ENCODE results near the gene ZNF430. TPM values are rescaled to one million over a fixed set of nuclear protein-coding genes. Genes with fewer than 3 reads are reported as not detected.

Gene ZNF430
- total and polyA plus RNA-seq, 9 of the 15 experiments (the other 6 are each of a cell fraction or from before 2014, with no cell fraction given): 4.7 to 15.4 (median 9.4) TPM

DNA sequence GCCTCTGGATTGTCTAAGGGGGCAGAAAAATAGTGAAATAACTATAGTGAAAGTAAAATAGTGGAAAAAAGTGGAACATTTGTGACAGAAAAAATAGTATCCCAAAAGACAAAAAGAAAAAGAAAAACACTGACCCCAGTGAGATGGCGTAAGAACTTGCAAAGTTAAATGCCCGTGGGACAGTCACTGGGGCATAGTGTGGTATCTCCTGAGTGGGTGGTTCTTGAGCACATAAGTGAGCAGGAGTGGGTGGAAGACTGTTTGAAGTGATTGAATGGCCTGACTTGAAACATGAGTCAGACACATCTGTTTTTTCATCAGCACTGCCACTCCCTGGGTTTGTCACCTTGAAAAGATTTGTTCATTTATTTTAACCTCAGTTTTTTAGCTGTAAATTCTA is 2.5 kb downstream of the ZNF430 start (continued):
- TF ChIP-seq HMGN3 (IDR thresholded peaks at IDR 0.05; ENCODE audit: borderline replicate concordance, extremely low read depth, insufficient read length, low read depth, low read length): no peak
- TF ChIP-seq HDAC1 (IDR thresholded peaks at IDR 0.05): 0 out of 4 replicates have a peak, but pooled peaks of 1 of the 2 experiments have one; percentile 21
- TF ChIP-seq, protein P1, sequence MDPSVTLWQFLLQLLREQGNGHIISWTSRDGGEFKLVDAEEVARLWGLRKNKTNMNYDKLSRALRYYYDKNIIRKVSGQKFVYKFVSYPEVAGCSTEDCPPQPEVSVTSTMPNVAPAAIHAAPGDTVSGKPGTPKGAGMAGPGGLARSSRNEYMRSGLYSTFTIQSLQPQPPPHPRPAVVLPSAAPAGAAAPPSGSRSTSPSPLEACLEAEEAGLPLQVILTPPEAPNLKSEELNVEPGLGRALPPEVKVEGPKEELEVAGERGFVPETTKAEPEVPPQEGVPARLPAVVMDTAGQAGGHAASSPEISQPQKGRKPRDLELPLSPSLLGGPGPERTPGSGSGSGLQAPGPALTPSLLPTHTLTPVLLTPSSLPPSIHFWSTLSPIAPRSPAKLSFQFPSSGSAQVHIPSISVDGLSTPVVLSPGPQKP (CRISPR knock-in tag; IDR thresholded peaks at IDR 0.05): no peak
- peak; percentile 34 for TF ChIP-seq MEIS2 (IDR thresholded peaks at IDR 0.05; ENCODE audit: partially characterized antibody)
- TF ChIP-seq JUND (IDR thresholded peaks at IDR 0.05; ENCODE audit: borderline replicate concordance, low read depth, low read length): 0 out of 2 replicates have a peak, but pooled peaks have one; percentile 52
- TF ChIP-seq JUND (tag; IDR thresholded peaks at IDR 0.05; ENCODE audit: borderline replicate concordance, low read depth, low read length): no peak
- peak; percentile 61 to 69; a peak in 3 of 4 replicates for TF ChIP-seq KDM1A (IDR thresholded peaks at IDR 0.05)
- no peak for TF ChIP-seq ZFP36 (IDR thresholded peaks at IDR 0.05; ENCODE audit: low read depth, low read length, partially characterized antibody)
- no peak for TF ChIP-seq YBX1 (IDR thresholded peaks at IDR 0.05)
- TF ChIP-seq CREM (IDR thresholded peaks at IDR 0.05; ENCODE audit: low read depth): 0 out of 2 replicates have a peak, but pooled peaks have one; percentile 14
- no peak for TF ChIP-seq RBM22 (IDR thresholded peaks at IDR 0.05; ENCODE audit: low read depth, low read length, poor library complexity, severe bottlenecking)
- TF ChIP-seq, protein P2, sequence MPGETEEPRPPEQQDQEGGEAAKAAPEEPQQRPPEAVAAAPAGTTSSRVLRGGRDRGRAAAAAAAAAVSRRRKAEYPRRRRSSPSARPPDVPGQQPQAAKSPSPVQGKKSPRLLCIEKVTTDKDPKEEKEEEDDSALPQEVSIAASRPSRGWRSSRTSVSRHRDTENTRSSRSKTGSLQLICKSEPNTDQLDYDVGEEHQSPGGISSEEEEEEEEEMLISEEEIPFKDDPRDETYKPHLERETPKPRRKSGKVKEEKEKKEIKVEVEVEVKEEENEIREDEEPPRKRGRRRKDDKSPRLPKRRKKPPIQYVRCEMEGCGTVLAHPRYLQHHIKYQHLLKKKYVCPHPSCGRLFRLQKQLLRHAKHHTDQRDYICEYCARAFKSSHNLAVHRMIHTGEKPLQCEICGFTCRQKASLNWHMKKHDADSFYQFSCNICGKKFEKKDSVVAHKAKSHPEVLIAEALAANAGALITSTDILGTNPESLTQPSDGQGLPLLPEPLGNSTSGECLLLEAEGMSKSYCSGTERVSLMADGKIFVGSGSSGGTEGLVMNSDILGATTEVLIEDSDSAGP (CRISPR knock-in tag; IDR thresholded peaks at IDR 0.05): no peak
- no peak for TF ChIP-seq RBM17 (IDR thresholded peaks at IDR 0.05; ENCODE audit: borderline replicate concordance, low read depth, low read length)
- TF ChIP-seq, protein P3, sequence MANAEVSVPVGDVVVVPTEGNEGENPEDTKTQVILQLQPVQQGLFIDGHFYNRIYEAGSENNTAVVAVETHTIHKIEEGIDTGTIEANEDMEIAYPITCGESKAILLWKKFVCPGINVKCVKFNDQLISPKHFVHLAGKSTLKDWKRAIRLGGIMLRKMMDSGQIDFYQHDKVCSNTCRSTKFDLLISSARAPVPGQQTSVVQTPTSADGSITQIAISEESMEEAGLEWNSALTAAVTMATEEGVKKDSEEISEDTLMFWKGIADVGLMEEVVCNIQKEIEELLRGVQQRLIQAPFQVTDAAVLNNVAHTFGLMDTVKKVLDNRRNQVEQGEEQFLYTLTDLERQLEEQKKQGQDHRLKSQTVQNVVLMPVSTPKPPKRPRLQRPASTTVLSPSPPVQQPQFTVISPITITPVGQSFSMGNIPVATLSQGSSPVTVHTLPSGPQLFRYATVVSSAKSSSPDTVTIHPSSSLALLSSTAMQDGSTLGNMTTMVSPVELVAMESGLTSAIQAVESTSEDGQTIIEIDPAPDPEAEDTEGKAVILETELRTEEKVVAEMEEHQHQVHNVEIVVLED (CRISPR knock-in tag; IDR thresholded peaks at IDR 0.05): no peak
- TF ChIP-seq POLR2A (conservative IDR thresholded peaks at IDR 0.05): no peak

Measured in K562 (cell line).